ENCODE measurements around the gene KLHL35. TPM values are rescaled to one million over a fixed set of nuclear protein-coding genes. Genes with fewer than 3 reads are reported as not detected.

KLHL35 gene
- polyA plus RNA-seq, 1 donor: 6.6 TPM

DNA sequence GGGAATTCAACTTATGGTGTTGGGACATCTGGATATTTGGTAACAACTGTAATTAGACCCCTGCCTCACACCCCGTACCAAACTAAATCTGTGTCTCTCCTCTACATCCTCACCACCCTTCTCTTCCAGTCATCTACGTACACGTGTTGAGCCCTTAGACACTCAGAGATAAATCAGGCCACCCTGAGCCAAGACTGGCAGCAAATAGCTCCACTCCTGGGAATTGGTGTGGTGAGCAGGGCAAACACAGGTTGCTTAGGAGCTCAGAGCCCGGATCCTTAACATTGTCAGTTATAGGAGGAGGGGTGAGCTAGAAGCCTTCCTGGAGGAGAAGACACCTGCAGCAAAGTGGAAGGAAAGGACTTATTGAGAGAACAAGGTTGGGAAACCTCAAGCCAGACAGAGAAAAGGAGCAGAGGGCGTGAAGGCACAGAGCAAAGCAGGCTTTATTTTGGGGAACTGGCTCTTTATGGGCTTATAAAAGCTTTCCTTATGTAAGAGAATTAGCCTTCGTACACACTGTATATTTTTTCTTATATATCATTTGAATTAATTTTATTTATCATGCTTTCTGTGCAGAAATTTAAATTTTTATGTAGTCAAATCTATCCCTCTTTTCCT is 36.9 kb upstream of the KLHL35 start:
- DNase-seq: no peak

DNA sequence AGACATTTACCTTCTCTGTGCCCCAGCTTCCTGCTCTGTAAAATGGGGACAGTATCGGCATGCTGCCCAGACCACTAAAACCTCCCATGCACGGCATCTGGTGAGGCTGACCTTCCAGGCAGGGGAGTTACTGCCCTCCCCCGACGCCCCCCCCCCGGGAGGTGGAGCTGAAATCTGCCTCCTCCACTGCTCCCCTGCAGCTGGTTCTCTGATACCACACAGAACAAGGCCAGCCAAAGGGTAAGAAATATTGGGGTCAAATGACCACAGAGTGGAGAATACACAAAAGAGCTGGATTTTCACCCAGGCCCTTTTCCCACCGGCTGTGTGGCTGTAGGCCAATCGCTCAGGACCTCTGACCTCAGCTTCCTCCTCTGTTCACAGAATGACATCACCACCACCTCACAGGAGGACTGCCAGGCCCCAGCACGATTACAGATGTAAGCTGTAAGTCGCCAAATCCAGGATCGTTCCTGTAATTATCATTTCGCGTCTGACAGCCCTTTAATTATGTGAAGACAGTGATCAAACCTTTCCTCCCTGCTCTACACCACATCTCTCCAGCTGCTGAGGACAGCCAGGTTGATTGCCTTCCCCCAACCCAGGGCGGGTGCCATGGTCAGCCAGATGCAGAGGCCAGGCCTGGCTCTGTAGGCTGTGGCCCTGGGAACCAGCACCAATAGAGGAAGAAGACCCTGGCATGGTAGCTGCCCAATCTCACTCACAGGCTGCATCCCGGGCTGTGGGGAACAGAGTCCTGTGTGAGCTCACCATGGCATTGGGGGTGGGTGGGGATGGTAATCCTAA is 35.7 kb upstream of the KLHL35 start:
- peak; percentile 25 for DNase-seq

DNA sequence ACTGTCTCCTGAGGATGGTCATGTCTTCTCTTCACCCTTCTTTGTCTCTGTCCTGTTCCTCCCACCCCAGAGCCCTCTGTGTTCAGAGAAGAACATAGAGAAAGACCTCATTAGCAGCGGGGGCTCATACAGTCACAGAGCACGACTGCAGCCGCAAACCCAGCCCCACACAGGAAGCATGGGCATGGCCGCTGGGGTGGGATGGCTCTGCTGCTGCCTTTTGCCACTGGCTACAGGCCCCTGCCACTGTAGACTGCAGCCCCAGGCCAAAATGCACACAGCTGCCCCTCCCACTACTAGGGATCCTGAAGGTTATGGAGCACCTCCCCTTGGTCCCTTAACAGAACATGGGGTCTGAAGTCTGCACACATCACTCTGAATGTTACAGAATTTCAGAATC is 34.9 kb upstream of the KLHL35 start:
- no peak for DNase-seq

DNA sequence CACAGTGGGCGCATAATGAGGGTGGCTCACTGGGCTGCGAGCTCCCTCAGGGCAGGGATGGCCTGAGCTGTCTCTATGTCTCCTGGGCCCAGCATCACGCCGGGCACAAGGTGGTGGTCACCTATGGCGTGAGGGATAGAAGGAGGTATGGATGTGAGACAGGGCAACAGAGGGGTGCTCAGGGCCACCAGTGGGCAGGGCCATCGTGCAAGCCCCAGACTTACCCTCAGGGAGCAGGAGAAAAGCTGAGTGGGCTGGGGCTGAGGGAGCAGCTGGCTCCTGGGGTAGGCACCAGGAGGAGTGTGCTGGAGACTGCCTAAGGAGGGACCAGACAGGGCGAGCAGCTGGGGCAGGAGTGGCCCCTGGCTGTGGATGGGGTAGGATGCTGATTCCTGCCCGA is 34.3 kb upstream of the KLHL35 start:
- no peak for DNase-seq

DNA sequence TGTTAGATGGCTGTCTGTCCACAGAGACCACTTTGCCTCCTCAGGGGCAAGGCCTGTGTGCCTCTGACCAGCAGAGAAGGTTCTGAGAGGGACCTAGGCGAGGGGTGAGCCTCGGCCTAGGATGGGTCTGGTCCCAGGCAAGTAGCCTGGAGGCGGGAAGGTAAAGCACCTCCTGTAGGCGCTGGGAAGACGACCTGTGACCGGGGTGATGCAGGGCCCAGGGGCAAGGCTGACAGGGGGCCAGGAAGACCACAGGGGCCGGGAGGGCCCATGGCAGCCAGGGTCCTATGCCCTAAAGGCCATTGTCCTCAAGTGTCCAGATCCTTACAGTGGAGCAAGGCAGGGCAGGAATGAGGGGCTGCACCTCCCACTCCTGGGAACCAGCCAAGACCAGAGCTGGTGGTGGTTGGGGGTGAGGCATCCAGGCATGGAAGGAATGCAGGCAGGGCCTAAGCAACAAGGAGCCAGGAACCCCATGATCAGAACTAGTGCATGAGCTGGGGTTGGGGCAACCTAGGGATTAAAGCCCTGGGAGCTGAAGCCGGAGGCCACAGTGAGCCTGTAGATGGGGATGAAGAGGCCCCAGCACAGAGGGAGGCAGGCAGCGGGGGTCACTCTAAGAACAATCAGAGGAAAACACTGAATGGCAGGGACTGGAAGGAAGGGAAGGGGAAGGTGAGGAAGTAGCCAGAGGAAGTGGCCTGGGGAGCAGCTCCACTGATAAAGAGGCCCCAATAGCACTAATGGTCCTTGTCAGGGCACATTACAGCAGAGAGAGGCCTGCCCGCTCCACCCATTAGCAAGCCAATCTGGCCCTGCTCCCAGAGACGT is 32.9 kb upstream of the KLHL35 start:
- DNase-seq: no peak

DNA sequence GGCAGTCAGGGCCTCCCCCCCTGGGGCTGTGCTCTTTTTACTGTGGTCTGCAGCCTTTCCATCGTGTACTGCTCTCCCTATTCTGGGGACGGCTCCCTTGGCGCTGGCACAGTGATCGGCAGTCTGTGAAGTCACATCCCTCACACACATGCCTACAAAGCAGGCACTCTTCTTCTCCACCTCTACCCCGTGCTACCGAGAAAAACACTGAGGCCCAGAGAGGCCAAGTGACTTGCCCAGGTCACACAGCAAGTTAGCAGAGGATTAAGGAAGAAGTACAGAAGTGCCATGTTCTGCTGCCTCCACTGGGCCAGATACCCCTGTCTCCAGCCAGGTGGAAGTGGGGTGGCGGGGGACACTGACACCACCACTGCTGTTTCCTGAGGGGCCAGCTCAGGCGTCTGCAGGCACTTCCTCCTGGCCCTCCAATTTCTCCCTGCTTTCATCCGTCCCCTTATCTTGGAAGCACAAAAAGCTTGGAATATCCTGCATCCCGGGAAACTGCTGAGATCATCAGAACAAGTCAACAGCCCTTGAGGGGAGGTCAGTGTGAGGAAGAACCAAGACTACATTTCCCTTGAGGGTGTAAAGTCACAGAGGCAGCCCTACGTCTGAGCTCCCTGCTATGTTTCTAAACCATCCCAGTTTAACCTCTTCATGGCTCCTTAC is 30.2 kb upstream of the KLHL35 start:
- DNase-seq: no peak

GRCh38 chr11:75462117-75462653 is 29.2 kb upstream of the KLHL35 start:
- DNase-seq: no peak

DNA sequence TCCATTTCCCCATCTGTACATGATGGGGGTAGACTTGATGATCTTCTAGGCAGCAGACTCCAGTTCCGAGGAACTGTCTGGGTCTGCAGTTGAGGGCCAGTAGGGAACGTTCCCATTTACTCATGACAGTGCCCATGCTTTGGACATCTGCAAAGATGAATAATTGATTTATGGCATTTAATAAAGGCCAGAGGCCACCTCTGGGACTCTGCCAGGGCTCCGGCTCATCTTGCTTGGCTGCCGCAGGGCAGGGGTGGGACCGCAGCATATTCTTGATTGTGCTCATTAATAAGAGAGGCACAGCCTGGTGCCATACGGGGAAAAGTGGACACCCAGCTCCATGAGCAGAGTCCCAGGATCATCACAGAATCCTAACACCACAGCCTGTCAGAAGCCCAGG is 28.1 kb upstream of the KLHL35 start:
- DNase-seq: no peak

DNA sequence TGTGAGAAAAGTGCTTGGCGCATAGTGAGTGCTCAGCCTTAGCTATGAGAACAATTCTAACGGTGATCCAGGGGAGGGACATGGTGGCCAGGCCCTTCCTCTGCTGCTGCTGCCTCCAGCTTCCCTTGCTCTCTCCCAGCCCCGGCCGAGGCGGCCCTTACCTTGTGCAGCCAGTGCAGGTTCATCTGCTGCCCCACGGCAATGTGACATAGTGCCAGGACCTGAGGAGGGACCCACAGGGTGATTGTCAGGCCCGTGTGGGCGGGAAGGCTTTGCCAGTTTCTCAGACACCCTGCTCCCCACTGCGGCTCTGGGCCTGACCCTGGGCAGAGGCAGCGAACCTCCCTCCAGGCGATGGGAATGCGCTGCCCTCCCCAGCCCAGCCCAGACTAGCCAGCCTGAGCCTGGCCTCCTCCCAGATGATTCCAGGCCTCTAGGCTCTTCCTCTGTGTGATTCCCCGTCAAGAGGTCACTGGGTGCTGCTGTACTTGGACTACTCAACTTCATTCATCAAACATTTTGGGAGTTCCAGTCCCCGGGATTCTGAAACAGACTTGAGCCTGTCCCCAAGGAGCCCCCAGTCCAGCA is 23.7 kb upstream of the KLHL35 start:
- no peak for DNase-seq

DNA sequence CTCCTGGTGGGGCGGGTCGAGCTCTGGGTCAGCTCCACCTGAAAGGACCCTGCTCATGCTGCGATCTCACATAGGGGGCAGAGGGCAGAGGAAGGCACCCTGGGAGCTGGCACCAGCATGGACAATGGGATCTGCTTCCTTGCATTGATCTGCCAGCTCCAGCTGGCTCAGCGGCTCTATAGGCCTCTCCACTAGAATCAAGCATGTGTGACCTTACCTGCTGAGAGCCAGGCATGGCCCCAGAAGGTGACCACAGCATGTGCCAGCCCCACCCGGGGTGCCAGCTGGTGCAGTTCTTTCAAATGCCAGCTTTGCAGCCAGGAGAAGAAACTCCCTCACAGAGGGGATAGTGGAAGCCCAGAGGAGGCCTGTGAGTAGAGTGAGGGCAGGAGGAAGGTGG is 22.0 kb upstream of the KLHL35 start:
- no peak for DNase-seq

DNA sequence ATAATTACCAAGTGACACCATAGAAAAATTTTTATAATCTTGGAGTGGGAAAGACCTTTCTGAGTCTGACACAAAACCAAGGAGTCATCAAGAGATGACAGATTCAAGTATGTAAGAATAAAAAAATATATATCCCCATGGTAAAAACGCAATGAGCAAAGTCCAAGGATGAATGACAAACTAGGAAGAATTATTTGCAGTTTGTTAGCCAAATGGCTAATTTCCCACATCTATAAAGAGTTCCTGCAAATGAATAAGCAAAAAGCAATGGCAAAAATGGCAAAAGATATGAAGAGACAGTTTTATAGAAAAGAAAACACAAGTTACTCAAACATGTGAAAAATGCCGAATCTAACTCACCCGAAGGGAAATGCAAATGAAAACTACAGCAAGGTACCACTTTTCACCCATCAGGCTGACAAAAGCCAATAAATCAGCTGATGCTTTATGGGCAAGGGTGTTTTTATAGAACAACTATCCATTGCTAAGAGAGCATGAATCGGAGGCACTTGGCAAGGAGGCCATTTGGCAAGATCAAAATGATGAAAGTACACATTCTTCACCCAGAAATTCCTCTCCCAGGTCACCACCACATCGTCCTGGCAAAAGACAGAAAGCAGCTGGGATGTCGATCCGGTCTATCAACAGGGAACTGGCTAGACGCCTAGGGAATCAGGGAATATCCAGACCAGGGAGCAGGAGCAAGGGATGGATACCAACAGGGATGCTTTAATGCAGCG is 21.1 kb upstream of the KLHL35 start:
- no peak for DNase-seq

DNA sequence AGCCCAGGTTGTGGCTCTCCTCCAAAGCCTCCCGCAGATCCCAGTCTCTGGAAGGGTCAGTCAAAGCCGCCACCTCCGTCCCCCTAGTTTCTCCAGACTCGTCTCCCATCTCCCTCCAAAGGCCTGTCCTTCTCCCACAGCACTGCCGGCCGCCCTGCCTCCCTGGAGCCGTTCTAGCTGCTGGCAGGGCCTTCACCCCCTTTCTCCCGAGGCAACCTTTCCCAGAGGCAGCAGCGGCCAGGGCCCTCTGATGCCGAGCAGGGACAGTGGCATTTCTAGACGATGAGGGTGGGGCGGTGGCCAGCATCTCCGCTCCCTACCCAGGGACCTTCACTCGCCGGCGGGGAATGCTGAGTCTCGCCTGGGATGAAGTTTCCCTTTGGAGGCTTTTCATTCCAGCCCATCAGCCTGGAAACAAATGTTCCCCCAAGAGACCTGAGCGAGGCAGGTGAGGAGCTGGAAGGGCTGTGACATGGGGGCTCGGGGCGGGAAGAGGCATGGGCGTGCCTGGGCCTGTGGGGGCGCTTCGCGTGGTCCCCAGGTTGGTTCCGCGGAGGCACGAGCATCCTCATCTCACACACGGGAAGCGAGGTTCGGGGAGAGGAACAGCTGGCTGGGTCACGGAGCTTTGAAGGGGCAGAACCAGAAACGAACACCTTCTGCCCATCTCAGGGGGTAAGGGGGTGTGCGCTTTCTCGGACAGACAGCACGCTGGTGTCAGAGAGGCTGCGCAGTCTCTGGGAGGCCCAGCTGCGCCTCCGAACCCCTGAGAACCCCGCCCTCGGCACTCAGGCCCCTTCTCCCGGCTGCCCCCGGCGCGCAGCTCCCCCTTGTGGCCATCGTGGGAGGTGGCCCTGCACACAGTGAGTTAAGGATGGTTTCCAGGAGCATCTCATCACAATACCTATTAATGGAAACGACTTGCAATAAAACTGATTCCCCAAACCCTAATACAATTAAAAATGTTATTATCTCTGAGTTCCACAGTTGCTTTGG is 18.1 kb upstream of the KLHL35 start:
- DNase-seq: no peak

DNA sequence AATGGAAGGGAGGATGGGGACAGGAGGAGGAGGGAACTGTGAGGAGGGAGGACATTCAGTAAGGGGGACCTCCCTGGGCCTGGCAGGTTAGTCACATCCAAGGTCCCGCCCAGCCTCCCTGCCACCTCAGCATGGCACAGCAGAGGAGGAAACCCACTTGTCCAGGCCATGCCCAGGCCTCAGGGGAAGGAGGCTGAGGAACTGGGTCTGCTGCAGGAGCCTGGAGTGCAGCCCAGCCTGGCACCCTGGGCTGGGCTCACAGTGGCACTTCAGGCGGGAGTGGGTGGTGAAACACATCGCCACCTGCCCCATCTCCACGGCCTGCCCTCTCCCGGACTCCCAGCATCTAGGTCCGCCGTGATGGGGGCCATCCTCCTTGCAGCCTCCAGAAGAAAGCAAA is 17.2 kb upstream of the KLHL35 start:
- no peak for DNase-seq

DNA sequence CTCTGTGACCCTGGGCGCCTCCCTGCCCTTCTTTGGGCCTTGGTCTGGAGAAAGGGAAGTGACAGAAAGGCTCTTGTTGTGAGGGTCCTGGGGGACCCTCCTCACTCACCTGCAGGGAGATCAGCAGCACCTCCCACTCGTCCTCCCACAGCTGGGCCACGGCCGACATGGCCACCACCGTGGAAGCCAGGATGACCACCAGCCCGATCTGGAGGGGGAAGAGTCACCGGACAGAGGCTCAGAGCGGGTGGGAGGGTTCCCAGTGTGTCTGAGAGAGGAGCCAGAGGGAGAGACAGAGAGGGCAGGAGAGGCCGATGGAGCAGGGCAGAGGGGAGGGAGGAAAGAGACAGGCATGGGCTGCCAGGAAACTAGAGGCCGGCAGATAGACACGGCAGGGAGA is 16.8 kb upstream of the KLHL35 start:
- no peak for DNase-seq

DNA sequence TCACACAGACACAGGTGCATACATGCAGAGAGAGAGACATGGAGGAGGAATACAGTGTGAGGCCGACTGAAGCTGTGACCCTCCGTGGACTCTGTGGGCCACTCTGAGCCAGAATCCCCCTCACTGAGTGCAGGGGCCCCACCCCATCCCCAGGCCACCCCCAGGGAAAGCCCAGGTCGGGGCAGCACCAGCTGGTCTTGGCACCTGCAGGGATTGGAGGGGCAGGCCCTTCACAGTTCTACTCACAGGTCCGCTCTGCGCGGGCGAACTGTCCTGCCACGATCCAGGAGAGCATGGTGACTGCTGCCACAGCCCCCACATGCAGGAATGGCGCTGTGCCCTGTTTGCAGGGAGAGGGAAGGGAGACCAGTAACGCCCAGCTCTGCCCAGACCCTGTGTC is 16.3 kb upstream of the KLHL35 start:
- DNase-seq: no peak

DNA sequence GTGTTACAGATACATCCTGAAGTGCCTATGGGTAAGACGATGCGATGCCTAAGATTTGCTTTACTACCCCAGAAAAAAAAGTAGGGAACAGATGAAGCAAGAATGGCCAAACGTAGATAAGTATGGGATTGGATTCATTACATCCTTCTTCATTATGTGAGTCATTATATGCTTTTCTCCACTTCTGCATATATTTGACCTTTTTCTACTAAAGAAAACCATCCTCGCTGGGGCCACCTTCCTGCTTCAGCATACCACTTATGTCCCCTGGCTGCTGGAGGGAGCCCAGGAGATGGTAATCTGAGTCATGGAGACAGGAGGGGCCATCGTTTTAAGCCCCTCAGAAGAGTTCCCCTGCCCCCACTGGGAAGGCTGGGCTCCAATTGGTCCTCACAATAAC is 14.4 kb upstream of the KLHL35 start:
- DNase-seq: no peak

DNA sequence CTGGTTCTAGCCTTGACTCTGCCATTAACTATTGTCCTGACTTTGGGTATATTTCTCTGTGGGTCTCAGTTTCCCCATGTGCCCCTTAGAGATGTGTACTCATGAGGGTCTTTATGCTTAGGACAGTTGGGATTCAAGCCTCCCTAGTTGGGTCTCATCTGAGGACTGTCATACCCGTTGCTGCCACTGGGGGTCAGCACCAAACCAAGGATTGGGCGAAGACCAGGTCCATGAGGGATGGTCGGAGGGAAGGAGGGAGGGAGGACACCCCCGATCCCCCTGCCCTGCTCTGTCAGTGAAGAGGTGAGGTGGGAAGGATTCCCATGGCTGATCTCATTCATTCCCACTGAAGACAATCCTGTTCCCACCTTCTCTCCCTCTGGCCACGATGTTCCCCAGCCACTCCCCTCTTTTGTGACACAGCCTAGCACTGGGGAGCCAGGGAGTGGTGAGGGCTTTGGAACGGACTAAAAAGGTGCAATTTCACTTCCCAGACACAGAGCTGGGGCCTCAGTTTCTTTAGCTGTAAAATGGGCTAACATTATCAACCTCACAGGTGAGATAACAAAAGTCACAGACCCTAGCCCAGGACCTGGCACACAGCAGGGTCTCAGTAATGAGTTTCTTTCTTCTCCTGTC is 12.4 kb upstream of the KLHL35 start:
- peak; percentile 63 for DNase-seq

- DNase-seq: no peak
These were observed 10.0 kb upstream of the KLHL35 start for GRCh38 chr11:75443043-75443442.

DNA sequence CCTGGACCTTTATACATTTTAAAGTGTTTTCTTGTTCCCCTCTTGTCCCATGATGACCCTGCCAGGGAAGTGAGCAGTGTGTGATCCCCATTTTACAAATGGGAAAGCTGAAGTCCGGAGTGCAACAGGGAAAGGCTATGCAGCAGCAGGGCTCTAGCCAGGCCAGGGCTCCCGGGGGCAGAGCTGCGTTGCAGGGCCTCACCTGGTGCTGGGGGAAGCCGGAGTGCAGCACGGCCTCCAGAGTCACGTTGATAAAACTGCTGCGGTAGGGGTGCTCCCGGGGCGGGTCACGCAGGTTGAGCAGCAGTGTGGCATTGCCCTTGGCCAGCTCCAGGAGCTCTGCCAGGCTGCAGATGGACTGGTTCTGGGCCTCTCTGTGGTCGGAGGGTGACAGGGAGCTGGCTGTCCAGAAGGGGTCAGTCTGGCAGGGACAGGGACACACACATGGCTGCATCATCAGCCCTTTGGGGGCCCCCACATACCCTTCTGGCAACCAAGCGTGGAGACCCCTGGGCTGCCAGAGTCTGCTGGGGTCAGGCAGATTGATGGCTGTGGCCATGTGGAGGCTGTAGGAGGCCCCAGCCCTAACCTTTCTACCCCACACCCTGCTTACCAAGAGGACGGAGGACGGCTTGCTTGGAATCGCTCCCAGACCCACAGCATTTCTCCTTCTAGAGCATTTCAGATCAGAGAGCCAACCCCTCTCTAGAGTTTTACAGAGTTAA is 9.3 kb upstream of the KLHL35 start:
- DNase-seq: no peak
